Stimulated activated naive CD8-positive, alpha-beta T cell treated with anti-CD3 and anti-CD28 coated beads, Interleukin-15, Interleukin-2, amounts not matched to agents 100 ng/mL and 50 ng/mL, for 24 hours (primary cell): ENCODE results near the gene FZD1.

ENCODE experiments used
- H3K27ac Mint-ChIP-seq: one replicate; pipeline ENCODE4 v1.8.0; 2021; ENCODE audit warnings: mild to moderate bottlenecking, mixed read lengths
- H3K27me3 Mint-ChIP-seq: one replicate; pipeline ENCODE4 v1.8.0; 2021; ENCODE audit warnings: mixed read lengths
- H3K36me3 Mint-ChIP-seq: one replicate; pipeline ENCODE4 v1.8.0; 2021; ENCODE audit warnings: low read depth, mixed read lengths
- H3K4me1 Mint-ChIP-seq: one replicate; pipeline ENCODE4 v1.8.0; 2021; ENCODE audit warnings: low read depth, mixed read lengths
- H3K4me3 Mint-ChIP-seq: one replicate; pipeline ENCODE4 v1.8.0; 2021; ENCODE audit warnings: mild to moderate bottlenecking, mixed read lengths
- H3K9me3 Mint-ChIP-seq: one replicate; pipeline ENCODE4 v1.8.0; 2021; ENCODE audit warnings: mixed read lengths

Gene FZD1

DNA sequence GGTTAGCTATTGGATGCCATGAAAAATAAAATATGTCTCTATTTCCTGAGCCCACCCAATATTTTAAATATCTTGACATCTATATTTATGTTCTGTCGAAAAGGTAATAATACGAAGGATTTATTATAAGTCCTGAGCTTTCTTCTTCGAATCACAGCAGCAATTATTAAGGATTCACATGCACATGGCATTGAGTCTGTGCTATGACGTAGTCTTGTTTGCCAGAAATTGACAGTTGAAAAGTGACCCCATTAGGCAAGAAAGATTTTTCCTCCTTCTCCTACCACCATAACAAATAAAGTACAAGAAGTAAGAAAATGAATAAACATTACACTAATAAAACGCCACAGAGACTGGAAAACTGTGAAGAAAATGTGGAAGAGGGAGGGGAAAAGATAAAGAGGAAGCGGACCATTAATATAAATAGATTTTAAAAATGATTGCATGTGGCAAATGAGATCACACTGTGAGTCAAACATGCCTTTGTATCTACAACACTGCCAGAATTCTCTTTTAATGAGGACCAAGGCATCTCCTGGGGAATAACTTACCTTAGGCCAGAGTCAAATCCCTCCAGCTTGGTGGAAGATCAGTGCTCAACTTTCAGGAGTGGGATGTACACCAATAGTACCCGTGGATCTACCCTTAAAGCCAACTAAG, 21.6 kb downstream of the FZD1 start:
- no peaks in the 10 kb centered on the region for H3K4me1 Mint-ChIP-seq
- peaks cover 3% of the 10 kb centered on the region for H3K27me3 Mint-ChIP-seq
- H3K36me3 Mint-ChIP-seq, result no peaks in the 10 kb centered on the region
- no peak overlapping the region for H3K4me3 Mint-ChIP-seq
- no peaks in the 10 kb centered on the region for H3K9me3 Mint-ChIP-seq
- H3K27ac Mint-ChIP-seq, result no peak overlapping the region

DNA sequence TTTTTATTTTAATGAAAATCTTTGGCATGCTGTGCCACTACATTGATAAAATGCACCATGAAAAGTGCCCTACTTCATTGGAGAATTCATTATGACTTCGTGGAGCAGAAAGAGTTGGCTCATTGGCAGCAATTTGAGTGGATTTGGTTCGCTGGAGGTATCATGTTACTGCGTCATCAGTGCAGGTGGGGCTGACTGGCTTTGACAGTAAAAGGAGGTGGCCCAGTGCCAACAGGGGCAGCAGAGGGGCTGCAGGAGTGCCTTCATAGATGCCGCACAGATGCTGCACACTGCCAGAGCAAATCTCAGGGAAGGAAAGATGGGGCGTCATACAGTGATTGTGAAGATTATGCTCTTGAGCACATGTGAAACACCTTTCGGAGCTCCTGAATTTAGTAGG, 22.2 kb downstream of the FZD1 start:
- no peak overlapping the region for H3K4me3 Mint-ChIP-seq
- H3K9me3 Mint-ChIP-seq, result no peaks in the 10 kb centered on the region
- H3K4me1 Mint-ChIP-seq, result no peaks in the 10 kb centered on the region
- no peaks in the 10 kb centered on the region for H3K36me3 Mint-ChIP-seq
- no peak overlapping the region for H3K27ac Mint-ChIP-seq
- H3K27me3 Mint-ChIP-seq, result peaks cover 6% of the 10 kb centered on the region

DNA sequence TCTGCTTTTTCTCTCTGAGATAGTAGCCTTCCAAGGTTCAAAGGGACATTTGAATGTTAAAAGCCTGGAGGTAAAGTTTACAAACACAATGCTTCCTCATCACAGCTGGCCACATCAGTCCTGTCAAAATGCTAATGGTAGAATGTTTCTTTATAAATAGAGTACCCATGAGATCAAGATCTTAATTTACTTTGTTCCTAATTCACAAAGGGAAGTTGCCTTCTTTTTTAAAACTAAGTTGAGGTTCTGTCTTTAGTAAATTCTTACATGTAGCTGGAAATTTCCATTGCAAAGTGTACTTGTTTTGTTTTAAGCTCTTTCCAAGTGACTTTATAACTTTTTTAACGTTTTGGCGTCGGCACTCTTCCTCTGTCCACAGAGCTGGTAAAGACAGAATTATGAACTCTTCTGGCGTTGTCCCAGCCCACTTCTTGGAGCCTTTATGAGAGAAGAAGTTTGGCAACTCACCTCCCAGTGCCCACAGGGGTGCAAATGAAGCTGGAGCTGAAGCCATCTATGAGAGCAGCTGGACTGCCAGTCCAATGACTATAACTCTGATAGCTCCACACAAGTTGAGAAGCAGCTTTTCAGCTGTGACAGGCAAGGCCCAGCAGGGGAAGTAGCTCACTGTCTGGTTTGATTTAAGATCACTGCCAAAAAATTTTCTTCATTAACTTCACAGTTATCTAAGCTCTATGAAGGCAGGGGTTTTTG, 23.3 kb downstream of the FZD1 start:
- no peaks in the 10 kb centered on the region for H3K4me1 Mint-ChIP-seq
- peaks cover 9% of the 10 kb centered on the region for H3K27me3 Mint-ChIP-seq
- no peak overlapping the region for H3K4me3 Mint-ChIP-seq
- H3K9me3 Mint-ChIP-seq, result no peaks in the 10 kb centered on the region
- H3K36me3 Mint-ChIP-seq, result no peaks in the 10 kb centered on the region
- H3K27ac Mint-ChIP-seq, result no peak overlapping the region

DNA sequence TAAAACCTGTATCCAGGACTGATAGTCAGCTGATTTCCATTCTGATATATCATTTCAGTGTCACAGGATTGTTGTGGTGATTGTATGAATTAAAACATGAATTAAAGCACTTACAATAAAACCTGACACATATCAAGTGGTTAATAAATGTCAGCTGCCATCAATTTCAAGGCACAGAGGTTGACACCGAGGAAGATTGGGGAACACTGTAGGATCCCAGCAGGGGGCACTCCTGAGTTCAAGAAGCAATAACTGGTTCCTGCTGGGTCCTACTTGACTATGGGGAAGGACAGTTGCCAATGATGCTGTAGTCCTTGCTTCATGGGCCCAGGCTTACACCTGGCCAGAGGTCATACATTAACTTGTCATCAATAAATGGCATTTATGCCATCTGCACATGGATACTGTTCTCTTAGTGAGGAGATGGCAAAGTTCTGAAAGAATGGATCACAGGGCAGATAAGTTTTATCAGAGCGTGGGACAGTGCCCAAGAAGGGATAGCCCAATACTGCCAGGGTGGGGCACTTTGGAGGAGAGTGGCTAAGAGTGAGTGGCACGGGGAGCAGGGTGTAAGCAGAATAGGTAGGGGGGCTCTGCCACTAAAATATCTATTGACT, 24.1 kb downstream of the FZD1 start:
- Mint-ChIP-seq H3K9me3 (no peaks in the 10 kb centered on the region), H3K36me3 (no peaks in the 10 kb centered on the region), H3K4me3 (no peak overlapping the region), H3K27ac (no peak overlapping the region), H3K4me1 (no peaks in the 10 kb centered on the region), H3K27me3 (peaks cover 11% of the 10 kb centered on the region)

DNA sequence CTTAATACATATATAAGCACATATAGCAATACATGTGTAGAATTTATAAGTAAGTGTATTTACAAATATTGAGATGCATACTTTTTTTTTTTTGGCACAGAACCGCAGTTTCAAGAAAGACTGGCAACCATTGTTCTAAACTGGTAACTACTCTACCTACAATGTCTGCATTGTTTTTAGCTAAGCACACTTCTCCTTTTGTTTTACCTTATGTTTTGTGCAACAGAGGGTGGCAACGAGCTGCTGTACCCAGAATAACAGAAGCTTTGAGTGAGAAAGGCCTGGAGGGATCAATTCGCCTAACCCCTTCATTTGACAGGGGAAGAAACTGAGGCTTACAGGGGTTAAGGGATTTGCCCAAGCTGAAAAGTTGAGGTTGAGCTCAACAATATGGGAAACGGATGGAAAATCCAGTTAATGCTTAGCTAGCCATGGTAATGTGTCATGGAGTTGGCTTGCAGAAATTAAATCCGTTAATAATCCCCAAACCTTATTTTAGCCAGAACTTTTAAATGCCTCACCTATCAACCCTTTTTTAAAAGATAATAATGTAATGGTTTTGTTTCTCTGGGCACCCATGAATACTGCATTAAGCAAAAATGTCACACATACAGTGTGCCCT, 25.5 kb downstream of the FZD1 start:
- Mint-ChIP-seq H3K4me3 (no peak overlapping the region), H3K27ac (no peak overlapping the region), H3K36me3 (no peaks in the 10 kb centered on the region), H3K27me3 (peaks cover 11% of the 10 kb centered on the region), H3K4me1 (no peaks in the 10 kb centered on the region), H3K9me3 (no peaks in the 10 kb centered on the region)

DNA sequence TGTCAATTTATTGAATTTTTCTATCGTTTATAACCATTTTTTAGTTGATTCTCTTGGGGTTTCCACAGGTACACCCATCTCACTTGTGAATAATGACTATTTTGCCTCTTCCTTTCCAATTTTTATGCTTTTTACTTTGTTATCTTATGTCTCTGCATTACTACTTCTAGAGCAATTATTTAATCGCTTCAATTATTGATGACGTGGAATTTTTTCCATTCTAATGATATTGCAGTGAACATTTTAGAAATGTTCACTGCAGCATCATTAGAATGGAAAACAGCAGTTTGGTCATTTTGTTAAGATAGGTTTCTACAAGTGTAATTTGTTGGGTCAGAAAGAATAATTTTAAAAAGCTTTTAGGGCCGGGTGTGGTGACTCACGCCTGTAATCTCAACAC, 27.1 kb downstream of the FZD1 start:
- Mint-ChIP-seq H3K27ac (no peak overlapping the region), H3K36me3 (no peaks in the 10 kb centered on the region), H3K9me3 (no peaks in the 10 kb centered on the region), H3K4me3 (no peak overlapping the region), H3K27me3 (peaks cover 8% of the 10 kb centered on the region), H3K4me1 (no peaks in the 10 kb centered on the region)

DNA sequence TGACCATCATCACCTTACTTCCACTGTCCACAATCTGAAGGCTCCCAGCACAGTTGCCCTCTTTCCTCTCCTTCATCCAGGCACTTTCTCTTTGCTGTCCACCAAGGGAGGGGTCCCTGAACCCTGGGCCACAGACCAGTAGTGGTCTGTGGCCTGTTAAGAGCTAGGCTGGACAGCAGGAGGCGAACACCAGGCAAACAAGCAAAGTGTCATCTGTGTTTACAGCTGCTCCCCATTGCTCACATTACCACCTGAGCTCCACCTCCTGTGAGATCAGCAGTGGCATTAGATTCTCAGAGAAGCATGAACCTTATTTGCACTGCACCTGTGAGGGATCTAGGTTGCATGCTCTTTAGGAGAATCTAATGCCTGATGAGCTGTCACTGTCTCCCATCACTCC, 27.7 kb downstream of the FZD1 start:
- Mint-ChIP-seq H3K27ac (no peak overlapping the region), H3K36me3 (no peaks in the 10 kb centered on the region), H3K4me1 (no peaks in the 10 kb centered on the region), H3K4me3 (no peak overlapping the region), H3K9me3 (no peaks in the 10 kb centered on the region), H3K27me3 (peaks cover 8% of the 10 kb centered on the region)

DNA sequence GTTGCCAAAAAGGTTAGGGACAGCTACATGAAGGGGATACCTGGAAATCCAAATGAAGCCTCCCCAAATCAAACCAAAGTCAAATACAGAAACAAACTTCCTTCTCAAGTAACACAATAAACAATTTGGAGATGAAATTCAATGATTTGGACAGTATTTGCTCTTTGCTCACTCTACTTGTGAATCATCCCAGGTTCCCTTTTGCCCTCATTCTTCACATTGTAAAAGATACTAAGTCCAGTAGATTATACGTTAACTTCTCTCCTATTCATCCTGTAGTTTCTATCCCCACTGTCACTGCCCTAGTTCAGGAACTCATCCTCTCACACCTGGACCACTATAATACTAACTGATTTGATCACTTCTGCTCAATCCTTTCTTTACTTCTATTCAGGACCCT, 28.3 kb downstream of the FZD1 start:
- no peaks in the 10 kb centered on the region for H3K4me1 Mint-ChIP-seq
- no peaks in the 10 kb centered on the region for H3K9me3 Mint-ChIP-seq
- no peaks in the 10 kb centered on the region for H3K36me3 Mint-ChIP-seq
- peaks cover 8% of the 10 kb centered on the region for H3K27me3 Mint-ChIP-seq
- no peak overlapping the region for H3K27ac Mint-ChIP-seq
- H3K4me3 Mint-ChIP-seq, result no peak overlapping the region

DNA sequence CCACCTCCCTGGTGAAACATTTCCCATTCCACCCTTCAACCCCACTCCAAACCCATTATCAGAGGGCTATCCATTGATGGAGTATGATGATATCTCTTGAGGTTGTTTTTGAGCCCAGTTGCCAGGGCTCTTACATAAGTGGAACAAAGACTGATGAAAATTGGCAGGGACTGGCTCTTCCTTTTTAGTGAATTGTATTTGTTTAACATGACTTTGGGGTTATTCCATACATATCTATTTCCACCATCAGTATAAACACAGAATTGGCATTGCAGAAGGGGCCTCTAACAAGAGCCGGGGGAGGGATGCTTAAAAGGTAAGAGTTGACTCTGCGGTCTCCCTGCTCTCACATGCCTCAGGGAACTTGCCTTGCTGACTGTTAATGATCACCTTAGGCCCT, 28.9 kb downstream of the FZD1 start:
- Mint-ChIP-seq H3K4me3 (no peak overlapping the region), H3K4me1 (no peaks in the 10 kb centered on the region), H3K36me3 (no peaks in the 10 kb centered on the region), H3K9me3 (no peaks in the 10 kb centered on the region), H3K27me3 (peaks cover 8% of the 10 kb centered on the region), H3K27ac (no peak overlapping the region)

DNA sequence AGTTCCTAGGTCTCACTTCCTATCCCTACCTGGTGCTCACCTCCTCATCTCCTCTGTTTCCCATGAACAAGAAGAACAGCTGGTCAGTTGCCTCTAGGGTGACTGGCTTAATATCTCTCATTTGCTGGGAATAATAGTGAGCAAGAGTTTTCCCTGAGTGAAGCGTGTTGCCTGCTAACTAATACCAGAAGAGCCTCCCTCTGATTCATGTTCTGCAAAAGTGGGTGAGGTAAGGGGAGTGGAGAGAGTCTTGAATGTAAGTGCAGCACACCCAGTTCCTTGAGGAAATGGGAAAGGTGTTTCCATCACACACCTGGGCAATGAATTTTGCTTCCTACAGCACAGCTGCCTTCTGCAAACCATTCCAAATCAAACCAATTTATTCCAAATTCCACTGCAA, 29.6 kb downstream of the FZD1 start:
- Mint-ChIP-seq H3K9me3 (no peaks in the 10 kb centered on the region), H3K4me1 (no peaks in the 10 kb centered on the region), H3K36me3 (no peaks in the 10 kb centered on the region), H3K27ac (no peak overlapping the region), H3K27me3 (peaks cover 8% of the 10 kb centered on the region), H3K4me3 (no peak overlapping the region)

DNA sequence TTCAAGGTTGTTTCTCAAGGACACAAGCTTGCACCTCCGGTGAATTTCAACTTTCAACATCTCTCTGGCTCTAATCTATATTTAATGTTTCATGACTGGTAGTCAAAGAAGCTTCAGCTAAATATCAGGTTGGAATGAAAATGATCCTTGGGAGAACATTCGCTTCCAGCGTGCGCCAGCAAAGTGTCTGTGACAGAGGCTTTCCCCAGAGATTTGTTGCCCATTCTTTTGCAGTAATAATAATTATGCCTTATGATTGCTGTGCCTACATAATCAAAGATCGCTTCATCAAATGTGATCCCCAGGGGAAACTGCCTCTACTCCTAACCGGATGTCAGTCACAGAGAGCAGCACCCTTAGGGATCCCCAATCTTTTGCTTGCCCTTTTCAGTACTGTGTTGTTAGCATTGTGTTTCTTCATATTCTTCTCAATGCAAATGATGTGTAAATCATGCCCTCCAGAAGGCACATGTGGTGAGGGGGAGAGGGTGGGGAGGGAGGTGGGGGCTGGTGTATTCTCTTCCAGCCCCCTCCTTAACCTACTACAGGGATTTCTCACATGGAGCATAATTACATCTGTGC, 30.5 kb downstream of the FZD1 start:
- Mint-ChIP-seq H3K27ac (no peak overlapping the region), H3K9me3 (no peaks in the 10 kb centered on the region), H3K36me3 (no peaks in the 10 kb centered on the region), H3K4me3 (no peak overlapping the region), H3K4me1 (no peaks in the 10 kb centered on the region), H3K27me3 (peaks cover 8% of the 10 kb centered on the region)

DNA sequence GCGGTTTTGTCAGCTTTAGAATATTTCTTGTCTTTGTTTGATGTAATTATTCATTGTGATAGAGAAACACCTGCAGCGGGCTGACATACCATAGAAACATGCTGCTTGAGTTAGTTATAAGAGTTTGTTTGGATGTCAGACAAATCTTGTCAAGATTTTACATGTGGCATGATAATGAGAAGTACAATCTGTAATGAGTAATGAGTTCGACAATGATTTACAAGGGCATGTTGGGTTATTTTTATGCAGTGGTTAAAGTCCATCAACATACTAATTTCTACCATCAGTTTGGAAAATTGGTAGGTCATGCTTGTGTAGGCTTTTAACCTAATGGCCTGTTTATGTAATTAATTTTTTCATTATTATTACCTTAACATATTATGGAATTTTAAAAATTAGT, 31.3 kb downstream of the FZD1 start:
- peaks cover 8% of the 10 kb centered on the region for H3K27me3 Mint-ChIP-seq
- no peak overlapping the region for H3K27ac Mint-ChIP-seq
- no peaks in the 10 kb centered on the region for H3K9me3 Mint-ChIP-seq
- H3K4me1 Mint-ChIP-seq, result no peaks in the 10 kb centered on the region
- H3K4me3 Mint-ChIP-seq, result no peak overlapping the region
- H3K36me3 Mint-ChIP-seq, result no peaks in the 10 kb centered on the region

DNA sequence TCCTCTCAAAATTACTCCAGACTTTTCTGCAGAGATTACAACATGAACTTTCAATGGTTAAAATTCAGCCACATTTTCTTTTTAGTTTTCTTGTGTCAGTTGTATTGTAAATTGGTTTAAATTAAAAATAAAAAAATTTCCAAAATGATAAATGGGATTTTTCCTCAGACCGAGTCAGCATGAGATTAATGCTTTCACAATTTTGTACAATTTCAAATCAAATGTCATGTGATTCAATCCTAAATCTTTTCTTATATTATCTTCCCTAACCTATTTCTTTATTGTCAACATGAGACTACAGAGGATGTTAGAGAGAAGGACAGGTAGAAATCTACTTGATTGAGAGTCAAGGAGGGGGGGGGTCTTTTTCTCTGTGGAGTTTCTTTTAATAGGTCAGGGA, 33.7 kb downstream of the FZD1 start:
- no peak overlapping the region for H3K27ac Mint-ChIP-seq
- no peak overlapping the region for H3K4me3 Mint-ChIP-seq
- no peaks in the 10 kb centered on the region for H3K27me3 Mint-ChIP-seq
- H3K9me3 Mint-ChIP-seq, result no peaks in the 10 kb centered on the region
- no peaks in the 10 kb centered on the region for H3K36me3 Mint-ChIP-seq
- no peaks in the 10 kb centered on the region for H3K4me1 Mint-ChIP-seq

DNA sequence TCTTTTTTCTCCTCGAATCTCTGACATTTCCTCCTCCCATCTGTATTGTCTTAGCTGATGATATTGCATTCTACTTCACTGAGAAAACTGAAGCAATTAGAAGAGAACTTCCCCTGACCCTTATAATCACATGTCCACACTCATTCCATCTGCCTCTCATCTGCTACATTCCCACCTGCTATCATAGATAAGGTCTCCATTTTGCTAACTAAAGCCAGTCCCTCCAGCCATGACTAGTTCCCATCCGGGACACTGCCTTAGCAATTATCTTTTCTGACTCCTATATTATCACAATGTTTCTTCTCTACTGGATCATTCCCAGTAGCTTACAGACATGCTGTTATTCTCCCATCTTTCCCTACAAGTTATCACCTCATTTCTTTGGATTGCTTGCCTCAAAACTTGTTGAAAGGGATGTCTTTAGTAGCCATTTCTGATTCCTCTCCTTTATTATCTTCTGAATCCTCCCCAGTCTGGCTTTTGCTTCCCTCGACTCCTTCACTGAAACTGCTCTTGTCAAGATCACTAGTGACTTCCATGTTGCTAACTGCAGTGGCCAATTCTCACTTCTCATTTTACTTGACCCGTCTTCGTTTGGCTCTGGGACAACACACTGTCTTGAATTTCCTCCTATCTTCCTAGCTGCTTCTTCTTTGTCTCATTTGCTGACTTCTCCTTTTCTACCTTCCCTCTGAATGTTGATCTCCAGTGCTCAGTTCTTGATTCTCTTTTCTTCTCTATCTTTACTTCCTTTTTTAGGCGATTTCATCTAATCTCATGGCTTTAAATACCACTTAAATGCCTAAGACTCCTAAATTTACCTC, 35.9 kb downstream of the FZD1 start:
- no peak overlapping the region for H3K4me3 Mint-ChIP-seq
- no peaks in the 10 kb centered on the region for H3K9me3 Mint-ChIP-seq
- no peaks in the 10 kb centered on the region for H3K36me3 Mint-ChIP-seq
- no peaks in the 10 kb centered on the region for H3K4me1 Mint-ChIP-seq
- peaks cover 5% of the 10 kb centered on the region for H3K27me3 Mint-ChIP-seq
- H3K27ac Mint-ChIP-seq, result no peak overlapping the region
